ENCODE data around the gene IFITM5.
"Not testable (repeated sequence)": the region's sequence is repeated elsewhere in the genome, so short reads cannot be mapped to it uniquely, and the experiment has no call there.

The IFITM5 gene

DNA sequence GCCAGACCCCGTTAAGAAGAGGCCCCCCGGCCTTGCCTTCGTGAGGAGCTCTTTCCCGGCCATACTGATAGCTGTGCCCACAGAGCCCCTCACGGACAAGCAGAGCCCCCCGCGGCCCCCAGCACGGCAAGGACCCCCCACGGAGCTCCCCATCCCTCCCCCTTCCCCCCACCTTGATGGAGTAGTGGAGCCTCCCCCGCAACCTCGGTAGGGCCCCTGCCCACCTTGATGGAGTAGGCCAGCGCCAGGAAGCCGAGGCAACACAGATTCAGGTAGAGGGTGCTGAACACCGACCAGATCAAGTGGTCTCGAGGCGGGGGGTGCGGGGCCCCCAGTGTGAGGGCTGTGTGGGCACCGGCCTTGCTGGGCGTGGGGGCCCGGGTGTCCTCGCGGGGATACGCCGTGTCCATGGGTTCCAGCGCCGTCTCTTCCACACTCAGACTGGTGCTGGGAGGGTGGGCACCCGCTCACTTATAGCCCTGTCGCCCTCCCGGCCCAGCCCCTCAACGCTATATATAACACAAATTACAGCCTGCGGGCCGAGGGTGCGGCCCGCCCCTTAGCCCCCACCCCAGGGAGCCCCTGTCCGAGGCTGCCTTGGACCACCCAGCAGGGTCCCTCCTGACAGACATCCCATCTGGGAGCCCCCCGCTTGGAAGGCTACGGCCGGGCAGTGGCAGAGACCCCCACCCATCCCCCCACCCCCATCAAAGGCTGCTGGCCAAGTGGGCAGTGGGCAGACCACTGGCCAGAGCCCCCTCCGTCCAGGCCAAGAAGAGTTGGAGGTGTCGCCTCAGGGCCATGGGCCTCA, at the start of gene IFITM5:
IFITM5 (minus strand) TSS at position 446 of the 811 bp plus-strand sequence; CDS start at position 410, 36 bp downstream.
- DNase-seq, result no peak

DNA sequence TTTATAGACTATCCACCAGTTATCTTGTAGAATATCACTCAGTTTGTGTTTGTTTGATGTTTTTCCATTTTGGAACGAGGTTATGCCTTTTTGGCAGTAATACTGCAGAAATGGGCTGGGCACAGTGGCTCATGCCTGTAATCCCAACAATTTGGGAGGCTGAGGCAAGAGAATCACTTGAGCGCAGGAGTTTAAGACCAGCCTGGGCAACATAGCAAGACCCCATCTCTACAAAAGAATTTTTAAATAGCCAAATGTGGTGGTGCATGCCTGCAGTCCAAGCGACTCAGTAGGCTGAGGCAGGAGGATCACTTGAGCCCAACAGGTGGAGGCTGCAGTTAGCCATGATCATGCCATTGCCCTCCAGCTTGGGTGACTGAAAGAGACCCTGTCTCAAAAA, 47.2 kb upstream of the IFITM5 start:
- no peak for DNase-seq

DNA sequence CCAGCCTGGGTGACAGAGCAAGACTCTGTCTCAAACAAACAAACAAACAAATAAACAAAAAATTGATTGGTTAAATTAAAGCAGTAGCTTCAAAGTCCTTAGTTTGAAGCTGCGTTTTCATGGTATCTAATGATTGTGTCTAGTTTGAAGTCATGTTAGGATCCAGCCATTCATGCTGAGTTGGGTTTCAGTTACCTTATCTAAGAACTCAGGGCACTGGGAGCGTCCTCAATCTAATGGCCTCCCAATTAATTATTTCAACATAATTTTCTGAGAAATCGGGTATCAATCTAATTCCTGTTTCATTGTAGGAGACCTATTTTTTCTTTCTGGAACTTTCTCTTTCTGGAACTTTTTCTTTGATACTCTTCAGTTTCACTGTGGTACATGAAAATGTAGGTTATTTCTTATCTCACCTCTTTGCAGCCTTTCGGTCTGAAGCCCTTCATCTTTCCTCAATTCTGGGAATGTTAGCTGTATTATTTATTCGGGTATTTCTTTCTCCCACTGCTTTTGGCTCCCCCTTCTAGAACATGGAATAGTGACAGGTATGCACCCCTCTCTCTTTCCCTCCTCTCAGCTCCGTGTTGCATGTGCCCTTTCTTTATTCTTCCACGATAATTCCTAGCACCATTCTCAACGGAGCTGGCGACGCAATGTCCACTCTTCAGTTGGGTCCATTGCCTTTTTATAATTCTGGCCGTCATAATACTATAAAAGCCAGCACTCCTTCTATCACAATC, 45.7 kb upstream of the IFITM5 start:
- DNase-seq, result no peak

DNA sequence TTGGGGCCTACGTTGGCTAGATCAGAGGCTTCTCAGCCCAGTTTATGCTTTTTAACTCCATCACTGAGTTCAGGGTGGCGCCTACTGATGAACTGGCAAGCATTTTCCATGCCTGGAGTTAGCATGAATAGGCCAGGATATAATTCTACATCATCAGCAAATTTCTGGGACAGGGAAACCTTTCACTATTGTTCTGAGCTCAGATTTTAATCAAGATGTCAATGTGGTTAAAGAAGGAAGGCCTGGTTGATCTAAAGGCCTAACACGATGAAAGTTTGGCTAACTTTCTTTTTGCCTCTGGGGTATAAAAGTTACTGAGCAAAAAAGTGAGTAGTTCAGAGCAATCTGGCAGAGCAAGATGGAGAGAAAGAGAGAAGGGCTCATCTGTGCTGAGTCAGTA, 43.0 kb upstream of the IFITM5 start:
- DNase-seq, result no peak

DNA sequence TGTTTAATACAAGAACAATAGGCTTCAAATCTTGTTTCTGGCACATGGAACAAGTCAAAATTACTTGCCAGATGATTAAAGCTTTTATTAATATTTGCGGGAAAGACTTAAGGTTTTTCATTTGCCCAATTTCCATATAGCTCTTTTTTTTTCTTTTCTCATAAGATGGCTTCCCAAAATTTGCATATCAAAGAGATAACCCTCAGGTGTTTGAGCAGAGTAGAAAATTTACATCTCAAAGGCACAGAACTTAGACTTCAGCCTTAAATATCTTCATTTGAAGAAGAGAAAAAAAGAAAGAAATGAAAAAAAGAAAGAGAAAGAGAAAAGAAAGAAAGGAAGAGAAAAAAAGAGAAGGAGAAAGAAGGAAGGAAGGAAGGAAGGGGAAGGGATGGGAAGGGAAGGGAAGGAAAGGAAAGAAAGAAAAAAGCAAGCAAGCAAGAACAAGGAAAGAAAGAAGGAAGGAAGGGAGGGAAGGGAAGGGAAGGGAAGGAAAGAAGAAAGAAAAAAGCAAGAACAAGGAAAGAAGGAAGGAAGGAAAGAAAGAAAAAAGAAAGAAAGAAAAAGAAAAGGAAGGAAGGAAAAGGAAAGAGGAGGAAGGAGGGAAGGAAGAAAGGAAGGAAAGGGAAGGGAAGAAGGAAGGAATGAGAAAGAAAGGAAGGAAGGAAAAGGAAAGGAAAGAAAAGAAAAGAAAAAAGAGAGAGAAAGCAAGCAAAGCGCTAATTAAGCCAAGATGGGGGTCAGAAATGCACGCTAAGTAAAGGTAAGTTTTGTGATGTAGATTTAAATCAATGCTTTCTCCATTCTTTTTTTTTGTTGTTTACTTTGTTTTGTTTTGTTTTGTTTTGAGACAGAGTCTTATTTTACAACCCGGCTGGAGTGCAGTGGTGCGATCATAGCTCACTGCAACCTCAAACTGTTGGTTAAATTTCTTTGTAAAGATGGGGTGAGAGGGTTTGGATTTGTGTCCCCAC, 41.5 kb upstream of the IFITM5 start:
- DNase-seq, result no peak

DNA sequence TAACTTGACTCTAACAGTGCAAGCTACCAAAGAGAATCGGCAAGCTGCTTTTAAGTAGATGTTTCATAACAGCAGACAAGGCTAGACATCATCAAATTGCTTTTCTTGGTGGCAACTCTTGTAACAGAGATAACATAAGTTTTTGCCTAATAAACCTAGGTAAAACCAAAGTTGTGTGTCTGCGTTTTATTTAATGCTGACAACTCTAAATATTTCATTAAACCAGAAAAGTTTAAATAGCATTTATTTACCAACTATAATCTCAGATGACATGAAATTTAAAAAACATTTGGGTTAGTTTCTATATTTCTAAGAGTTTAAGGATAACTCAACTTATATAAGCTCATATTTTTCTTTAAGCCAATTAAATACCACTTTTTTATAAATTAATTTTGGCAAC, 40.6 kb upstream of the IFITM5 start:
- no peak for DNase-seq

DNA sequence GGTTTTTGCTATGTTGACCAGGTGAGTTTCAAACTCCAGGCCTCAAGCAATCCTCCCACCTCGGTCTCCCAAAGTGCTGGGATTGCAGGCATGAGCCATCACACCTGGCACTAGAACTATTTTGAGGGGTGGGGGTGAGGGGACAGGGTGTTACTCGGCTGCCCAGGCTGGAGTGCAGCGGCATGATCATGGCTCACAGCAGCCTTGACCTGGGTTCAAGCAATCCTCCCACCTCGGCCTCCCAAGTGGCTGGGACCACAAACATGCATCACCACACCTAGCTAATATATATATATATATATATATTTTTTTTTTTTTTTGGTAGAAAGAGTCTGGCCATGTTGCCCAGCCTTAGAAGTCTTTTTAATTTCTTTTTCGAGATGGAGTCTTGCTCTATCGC, 38.4 kb upstream of the IFITM5 start:
- no peak for DNase-seq

DNA sequence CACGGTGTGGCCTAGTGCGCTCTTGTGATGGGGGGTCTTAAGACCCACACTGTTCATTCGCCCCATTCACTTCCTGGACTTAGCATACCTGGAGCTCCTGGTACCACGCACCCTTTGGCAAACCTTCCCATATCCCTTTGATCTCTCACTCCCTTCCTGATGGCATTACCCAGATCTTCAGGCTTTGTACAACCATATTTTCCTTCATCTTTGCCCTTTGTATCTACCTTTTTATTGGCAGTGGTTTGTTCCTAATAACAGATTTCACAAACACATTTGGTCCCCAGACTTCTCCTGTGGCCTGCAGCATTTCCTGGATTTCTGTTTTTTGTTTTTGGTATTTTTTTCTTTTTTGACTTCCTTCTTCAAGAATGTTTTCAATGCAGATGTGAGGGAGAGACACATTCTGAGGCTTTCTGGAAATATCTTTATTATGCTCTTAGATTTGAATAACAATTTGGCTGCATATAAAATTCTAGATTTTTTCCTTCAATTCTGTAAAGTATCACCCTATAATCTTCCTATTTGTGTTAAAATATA, 37.4 kb upstream of the IFITM5 start:
- DNase-seq, result no peak

DNA sequence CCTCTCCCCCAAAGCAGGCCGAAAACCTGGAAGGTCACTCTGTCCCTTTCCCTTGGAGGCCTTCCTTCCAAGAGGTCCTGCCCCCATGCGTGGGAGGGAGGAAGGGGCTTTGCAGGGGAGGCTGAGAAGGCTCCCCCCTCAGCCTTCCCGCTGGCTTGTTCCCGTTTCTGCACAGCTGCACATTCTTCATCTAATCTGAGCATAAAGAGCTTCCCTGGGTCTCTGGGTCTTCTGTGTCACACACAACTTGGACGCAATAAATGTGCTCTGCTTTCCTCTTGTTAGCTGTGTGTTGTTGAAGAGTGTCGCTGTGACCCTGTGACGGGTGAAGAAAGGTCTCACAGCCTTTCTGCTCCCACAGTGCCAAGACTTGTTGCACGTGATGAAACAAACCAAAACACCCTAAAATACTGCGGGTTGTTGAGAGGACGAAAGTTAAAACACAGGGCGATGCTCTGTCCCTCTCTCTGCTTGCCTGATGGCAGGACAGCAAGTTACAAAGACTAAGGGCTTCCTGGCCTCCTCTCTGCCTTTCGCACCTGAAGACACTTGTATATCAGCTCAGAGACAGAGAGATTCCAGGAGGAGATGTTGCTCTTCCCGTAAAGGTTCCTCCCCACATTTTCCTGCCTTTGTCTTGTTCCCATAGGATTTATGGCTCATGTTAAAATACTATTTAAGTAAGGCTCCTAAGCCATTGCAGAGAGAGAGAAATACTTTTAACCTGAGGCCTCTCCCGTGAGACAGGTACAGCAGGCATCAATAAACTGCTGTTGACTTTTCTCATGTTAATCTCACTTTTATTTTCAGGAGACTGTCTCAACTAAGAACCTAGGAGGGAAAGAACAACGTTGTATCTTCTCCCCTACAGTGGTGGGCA, 36.7 kb upstream of the IFITM5 start:
- no peak for DNase-seq

DNA sequence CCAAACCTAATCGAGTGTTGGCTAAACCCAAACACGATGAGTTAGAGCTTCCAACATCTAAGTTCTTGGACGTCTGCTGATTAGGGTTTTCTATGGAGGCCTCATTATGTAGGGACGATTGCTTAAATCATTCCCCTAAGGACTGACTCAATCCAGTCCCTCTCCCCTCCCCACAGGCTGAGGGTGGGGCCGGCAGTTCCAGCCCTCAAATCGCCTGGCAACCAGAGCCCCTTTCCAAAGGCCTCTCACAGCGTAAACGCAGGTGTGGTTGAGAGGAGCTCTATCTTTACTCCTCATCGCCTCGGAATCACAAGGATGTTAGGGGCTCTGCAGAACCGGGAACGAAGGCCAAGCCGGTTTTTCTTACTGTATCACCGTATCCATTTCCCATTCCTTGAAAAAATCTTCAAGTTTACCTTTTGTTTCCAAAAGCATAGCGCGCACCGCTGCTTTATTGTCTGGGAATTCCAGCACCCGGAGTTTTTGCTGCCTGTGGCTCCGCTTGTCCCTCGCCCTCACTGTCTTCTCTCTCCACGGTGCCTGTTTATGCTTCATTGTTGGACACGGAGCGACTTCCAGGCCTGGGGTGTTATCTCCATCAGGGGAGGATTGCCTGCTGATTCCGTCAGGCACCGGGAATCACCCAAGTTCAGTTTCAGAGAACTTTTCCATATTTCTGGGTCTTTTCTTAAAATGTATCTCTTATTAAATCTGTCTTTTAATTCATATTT, 35.1 kb upstream of the IFITM5 start:
- DNase-seq, result no peak

DNA sequence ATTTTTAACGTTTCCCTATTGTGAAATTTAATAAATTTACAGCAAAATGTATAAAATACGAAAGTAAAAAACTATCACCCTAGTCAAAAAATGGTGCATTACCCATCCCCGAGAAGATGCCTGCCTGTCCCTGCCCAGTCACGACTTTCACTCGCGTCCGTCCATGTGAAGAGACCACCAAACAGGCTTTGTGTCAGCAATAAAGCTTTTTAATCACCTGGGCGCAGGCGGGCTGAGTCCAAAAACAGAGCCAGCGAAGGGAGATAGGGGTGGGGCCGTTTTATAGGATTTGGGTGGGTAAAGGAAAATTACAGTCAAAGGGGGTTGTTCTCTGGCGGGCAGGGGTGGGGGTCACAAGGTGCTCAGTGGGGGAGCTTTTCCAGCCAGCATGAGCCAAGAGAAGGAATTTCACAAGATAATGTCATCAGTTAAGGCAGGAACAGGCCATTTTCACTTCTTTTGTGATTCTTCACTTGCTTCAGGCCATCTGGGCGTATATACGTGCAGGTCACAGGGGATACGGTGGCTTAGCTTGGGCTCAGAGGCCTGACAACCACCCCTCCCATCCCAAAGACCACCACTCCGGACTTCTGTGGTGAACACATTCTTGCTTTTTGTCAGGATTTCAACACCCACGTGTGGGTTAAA, 34.4 kb upstream of the IFITM5 start:
- DNase-seq, result not testable (repeated sequence)

DNA sequence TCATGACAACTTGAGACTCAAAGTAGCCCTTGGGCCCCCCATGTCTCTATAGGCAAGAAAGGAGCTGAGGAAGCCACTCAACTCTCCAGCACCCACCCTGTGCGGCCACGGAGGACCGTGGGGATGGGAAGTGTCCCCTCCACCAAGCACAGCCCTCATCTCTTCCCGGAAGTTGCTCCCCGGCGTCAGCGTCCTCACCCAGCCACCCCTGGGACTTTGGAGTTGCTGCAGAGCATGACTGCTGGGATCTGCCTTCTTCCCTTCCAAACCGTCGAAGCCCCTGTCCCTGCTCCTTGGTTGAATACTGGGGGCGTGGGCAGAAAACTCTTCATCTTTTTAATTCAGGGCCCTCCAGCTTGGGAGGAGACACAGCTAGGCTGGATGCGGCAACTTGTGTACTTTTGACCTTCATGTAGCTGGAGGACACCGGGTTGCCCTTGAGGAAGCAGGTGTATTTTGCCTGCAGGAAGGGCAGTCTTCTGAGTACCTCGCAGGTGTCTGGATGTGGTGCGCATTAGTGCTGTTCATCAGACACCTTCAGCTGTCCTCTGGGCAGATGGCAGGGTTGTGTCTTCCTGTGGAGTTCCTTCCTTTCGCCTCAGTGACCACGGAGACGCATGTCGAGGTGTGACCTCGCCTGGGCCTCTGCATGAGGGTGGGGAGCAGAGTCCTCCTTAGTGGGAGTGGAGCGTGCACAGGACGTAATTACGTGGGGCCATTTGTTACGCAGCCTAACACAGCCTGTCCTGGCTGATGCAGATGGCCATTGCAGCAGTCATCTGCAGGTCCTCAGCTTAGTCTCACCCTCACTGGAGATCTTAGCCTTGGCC, 33.5 kb upstream of the IFITM5 start:
- no peak for DNase-seq

DNA sequence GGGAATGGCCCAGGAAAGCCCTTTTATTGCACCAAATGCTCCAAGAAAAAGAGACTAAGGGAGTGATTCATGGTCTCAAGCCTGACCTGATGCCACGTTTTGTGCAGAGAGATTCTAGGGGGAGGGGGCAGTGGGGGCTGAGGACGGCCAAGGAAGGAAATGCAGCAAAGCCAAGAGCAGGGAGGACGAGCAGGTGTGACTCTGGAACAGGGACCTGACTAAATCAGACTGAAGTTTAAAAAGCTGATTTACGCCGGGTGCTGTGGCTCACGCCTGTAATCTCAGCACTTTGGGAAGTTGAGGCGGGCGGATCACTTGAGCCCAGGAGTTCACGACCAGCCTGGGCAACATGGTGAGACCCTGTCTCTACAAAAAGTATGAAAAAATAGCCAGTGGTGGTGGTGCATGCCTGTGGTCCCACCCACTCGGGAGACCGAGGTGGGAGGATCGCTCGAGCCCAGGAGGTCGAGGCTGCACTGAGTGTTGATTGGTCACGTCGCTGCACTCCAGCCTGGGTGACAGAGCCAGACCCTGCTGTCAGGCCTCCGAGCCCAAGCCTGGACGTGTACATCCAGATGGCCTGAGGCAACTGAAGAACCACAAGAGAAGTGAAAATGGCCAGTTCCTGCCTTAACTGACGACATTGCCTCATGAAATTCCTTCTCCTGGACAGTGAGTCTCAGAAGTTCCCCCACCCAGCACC, 32.2 kb upstream of the IFITM5 start:
- DNase-seq, result no peak

DNA sequence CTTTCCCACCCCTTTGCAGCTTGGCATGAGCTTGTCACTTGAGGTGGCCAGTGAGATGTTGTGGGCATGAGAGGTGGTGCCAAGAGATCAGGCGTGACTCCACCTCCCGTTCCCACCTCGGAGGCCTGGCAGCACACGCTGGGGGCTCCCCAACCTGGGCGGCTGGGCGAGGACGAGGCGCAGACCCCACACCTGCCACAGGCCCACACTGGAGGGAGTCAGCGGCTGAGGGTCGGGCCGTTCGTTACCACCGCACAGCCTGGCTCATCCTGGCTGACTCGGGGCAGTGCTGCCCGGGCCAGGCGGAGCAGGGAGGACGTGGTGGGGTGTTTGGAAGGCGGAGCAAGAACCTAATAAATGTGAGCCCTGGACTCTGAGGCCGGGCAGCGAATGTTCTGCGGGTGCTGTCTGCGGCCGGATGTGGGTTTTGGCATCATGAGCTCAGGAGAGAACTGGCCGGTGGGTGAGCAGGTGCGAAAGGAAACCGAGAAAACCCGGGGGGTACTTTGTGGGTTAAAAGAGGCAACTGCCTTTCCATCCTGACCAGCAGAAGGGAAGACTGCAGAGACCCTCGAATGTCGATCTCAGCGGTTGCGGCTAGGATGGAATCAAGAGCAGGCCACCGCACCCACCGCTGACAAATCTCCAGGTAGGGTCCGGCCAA, 31.5 kb upstream of the IFITM5 start:
- DNase-seq, result no peak

DNA sequence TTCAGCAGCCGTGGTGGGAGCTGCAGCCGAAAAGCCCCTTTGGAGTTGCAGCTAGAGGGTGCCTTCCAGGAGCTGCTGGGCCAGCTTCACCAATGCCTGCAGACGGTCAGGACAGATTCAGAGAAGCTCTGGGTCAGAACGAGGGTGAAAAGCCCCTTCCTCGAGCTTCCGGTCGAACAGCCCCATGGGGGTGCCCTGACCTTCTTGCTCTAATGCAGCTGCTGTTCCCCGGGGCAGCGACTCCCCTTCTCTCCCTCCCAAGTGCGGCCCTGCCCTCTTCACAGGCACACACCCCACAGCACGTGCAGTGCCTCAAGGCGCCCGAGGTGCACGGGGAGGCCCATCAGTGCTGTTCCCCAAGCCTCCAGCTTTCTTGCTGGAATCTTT, 31.0 kb upstream of the IFITM5 start:
- no peak for DNase-seq

DNA sequence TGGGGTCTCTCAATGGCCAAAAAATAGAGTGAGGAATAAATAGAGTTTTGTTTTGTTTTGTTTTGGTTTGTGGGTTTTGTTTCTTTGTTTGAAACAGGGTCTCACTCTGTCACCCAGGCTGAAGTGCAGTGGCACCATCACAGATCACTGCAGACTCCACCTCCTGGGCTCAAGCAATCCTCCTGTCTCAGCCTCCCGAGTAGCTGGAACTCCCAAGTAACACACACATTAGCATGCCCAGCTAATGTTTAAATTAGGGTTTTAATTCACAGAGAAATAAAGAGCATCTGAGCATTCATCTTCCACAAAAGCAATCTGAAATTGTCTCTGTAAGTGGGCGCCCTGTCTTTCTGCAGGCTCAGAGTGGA, 30.5 kb upstream of the IFITM5 start:
- DNase-seq, result no peak

DNA sequence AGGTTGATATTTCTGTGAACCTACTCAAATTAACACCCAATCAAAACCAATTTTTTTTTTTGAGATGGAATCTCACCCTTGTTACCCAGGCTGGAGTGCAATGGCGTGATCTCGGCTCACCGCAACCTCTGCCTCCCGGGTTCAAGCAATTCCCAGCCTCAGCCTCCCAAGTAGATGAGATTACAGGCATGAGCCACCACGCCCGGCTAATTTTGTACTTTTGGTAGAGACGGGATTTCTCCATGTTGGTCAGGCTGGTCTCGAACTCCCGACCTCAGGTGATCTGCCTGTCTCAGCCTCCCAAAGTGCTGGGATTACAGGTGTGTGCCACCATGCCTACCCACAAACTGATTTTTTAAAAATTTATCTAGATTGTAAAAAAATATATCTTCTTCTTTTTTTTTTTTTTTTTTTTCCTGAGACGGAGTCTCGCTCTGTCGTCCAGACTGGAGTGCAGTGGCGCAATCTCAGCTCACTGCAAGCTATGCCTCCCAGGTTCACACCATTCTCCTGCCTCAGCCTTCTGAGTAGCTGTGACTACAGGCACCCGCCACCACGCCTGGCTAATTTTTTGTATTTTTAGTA, 29.3 kb upstream of the IFITM5 start:
- DNase-seq, result not testable (repeated sequence)

DNA sequence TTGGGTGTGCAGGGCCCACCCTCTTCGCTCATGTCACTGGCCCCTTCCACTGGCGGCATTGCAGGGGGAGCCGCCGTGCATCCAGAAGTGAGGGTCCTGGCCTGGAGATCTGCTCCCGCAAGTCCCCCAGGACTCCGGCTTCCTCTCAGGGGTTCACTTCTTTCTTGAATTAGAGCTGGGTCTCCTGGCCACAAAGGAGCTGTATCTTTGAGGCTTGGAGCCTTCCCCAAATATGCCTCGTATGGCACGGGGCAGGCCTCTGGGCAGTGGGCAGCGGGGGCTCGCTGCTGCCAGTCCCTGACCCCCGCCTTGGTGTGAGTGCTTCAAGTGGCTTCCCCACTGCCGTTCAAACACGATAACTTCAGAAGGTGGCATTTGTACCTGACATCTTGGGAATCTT, 28.7 kb upstream of the IFITM5 start:
- no peak for DNase-seq
